K562 (cell line): ENCODE measurements around the gene FANK1. TPM values are rescaled to one million over a fixed set of nuclear protein-coding genes. Genes with fewer than 3 reads are reported as not detected.

ENCODE experiments used
- ATF3 ChIP-seq, 2 experiments: fragments of 450-650 bp in 1 of 2; sonication (generic) in 1 of 2; formaldehyde crosslinking in 1 of 2; IDR thresholded peaks in 1 of 2; conservative IDR thresholded peaks in 1 of 2; 2 replicates each; pipeline versions ENCODE4 v1.6.1 to v1.8.1; 2016 to 2023; ENCODE audit warnings: mild to moderate bottlenecking in 2 of 2, moderate library complexity in 2 of 2, inconsistent platforms in 1 of 2, missing genetic modification reagents in 1 of 2
- CCAR2 ChIP-seq: fragments of 200-400 bp; formaldehyde crosslinking; IDR thresholded peaks from 2 replicates; pipeline ENCODE4 v1.6.1; 2017; ENCODE audit warnings: mild to moderate bottlenecking, low read depth, low read length
- MCM5 ChIP-seq: fragments of 450-650 bp; IDR thresholded peaks from 2 replicates; pipeline ENCODE4 v1.6.1; 2016; ENCODE audit warnings: low read depth
- MED1 ChIP-seq: sonication (generic); formaldehyde crosslinking; IDR thresholded peaks from 2 replicates; pipeline ENCODE4 v1.8.1; 2023; ENCODE audit warnings: missing genetic modification reagents, borderline replicate concordance
- PML ChIP-seq: IDR thresholded peaks from 2 replicates; pipeline ENCODE4 v1.6.1; 2012; ENCODE audit warnings: low read length, inconsistent platforms
- RFX7 ChIP-seq: fragments of 250-450 bp; sonication (Bioruptor Pico); IDR thresholded peaks from 2 replicates; pipeline ENCODE4 v1.5.1; 2021; ENCODE audit warnings: mild to moderate bottlenecking
- RNF219 ChIP-seq: fragments of 250-450 bp; sonication (Bioruptor Pico); IDR thresholded peaks from 2 replicates; pipeline ENCODE4 v1.5.0; 2022; ENCODE audit warnings: mild to moderate bottlenecking
- SP1 ChIP-seq: sonication (generic); formaldehyde crosslinking; IDR thresholded peaks from 2 replicates; pipeline ENCODE4 v1.8.1; 2022; ENCODE audit warnings: mild to moderate bottlenecking, missing genetic modification reagents
- TRIM24 ChIP-seq, 2 experiments: fragments of 450-650 bp; IDR thresholded peaks; 2 replicates each; pipeline ENCODE4 v1.6.1; 2016
- ZZZ3 ChIP-seq: fragments of 450-650 bp; IDR thresholded peaks from 2 replicates; pipeline ENCODE4 v1.6.1; 2016; ENCODE audit warnings: antibody characterized with exemption, mild to moderate bottlenecking, moderate library complexity
- polyA plus RNA-seq, 8 experiments: library from polyadenylated mRNA; depleted of rRNA in 4 of 8; stranded (reverse) in 5 of 8; unstranded in 3 of 8; fragments of >200 nt; fragmentation: Nextera tagmentation in 2 of 8; fragmentation: Illumina TruSeq in 1 of 8; extraction: Ambion mirVana in 2 of 8; extraction: Trizol in 1 of 8; gene quantifications; 2 replicates each; pipeline versions ENCODE4 v1.2.1 to v1.2.3, GENCODE V29; 2011 to 2014; ENCODE audit warnings: inconsistent platforms in 1 of 8, missing spikeins in 1 of 8
- total RNA-seq, 7 experiments: library from RNA; depleted of rRNA in 6 of 7; stranded (reverse); fragments of >200 nt in 6 of 7; fragmentation: Illumina TruSeq in 2 of 7; extraction: Trizol in 2 of 7; gene quantifications; 2 replicates each; pipeline versions ENCODE4 v1.2.1 to v1.2.3, GENCODE V29; 2011 to 2021; ENCODE audit warnings: low replicate concordance in 1 of 7

FANK1 gene
- total and polyA plus RNA-seq, 9 of the 15 experiments (the other 6 are each of a cell fraction or from before 2014, with no cell fraction given), result 0.11 to 2.3 (median 0.51) TPM; not detected in 1

GRCh38 chr10:126001576-126001975, 105.2 kb downstream of the FANK1 start (continued):
- TF ChIP-seq SP1 (CRISPR knock-in tag) (no peak), ATF3 (IDR thresholded peaks at IDR 0.05) (no peak), ATF3 (CRISPR knock-in tag; conservative IDR thresholded peaks at IDR 0.05) (no peak), CCAR2 (no peak), MED1 (CRISPR knock-in tag) (no peak), RNF219 (no peak), TRIM24 (IDR thresholded peaks at IDR 0.05) (no peak), PML (no peak), RFX7 (CRISPR knock-in tag) (no peak), ZZZ3 (no peak), MCM5 (no peak)
- TF ChIP-seq, all 486 proteins: peak for 0
